PC-3 (cell line): Measurements from ENCODE around the gene PSMB1. TPM values are rescaled to one million over a fixed set of nuclear protein-coding genes. Genes with fewer than 3 reads are reported as not detected.

Experiments used
- ATAC-seq: fragments of 200-7000 bp; cut with Tn5 transposase; 2 replicates; pipeline ENCODE4 v1.9.1; 2020; ENCODE audit warnings: mild to moderate bottlenecking, moderate library complexity
- BruUV-seq: library from RNA; stranded (reverse); fragments of 400-500 nt; replicated peaks from 2 replicates; lab custom pipeline; 2021; lab: Mats Ljungman, UMichigan
- CTCF ChIA-PET: fragments of 300-600 bp; sonication (Branson Sonifier 250); formaldehyde crosslinking; loops from one replicate; lab custom pipeline; 2022; ENCODE audit warnings: antibody characterized with exemption; lab: Charles Lee
- POLR2A ChIA-PET: fragments of 300-600 bp; sonication (Branson Sonifier 250); formaldehyde crosslinking; loops from one replicate; lab custom pipeline; 2022; ENCODE audit warnings: antibody characterized with exemption; ENCODE audit not compliant: unreplicated experiment; lab: Charles Lee
- DNase-seq: peaks from one replicate; pipeline ENCODE4 v3.0.0-alpha.2; 2015
- H2AFZ ChIP-seq: fragments of 300-600 bp; sonication (generic); 2 replicates; pipeline ENCODE4 v1.6.0; 2016; ENCODE audit warnings: antibody characterized with exemption, low read length
- H3F3A ChIP-seq: fragments of 300-600 bp; sonication (generic); one replicate; pipeline ENCODE4 v1.6.0; 2017; ENCODE audit warnings: antibody characterized with exemption, low read length, control low read depth, mild to moderate bottlenecking; ENCODE audit not compliant: unreplicated experiment
- H3K27ac ChIP-seq: fragments of 300-600 bp; sonication (generic); 2 replicates; pipeline ENCODE4 v1.5.1; 2016; ENCODE audit warnings: mild to moderate bottlenecking, low read length
- H3K27me3 ChIP-seq: fragments of 300-600 bp; sonication (generic); 2 replicates; pipeline ENCODE4 v1.6.1; 2016; ENCODE audit warnings: low read length, mixed read lengths
- H3K36me3 ChIP-seq: fragments of 300-600 bp; sonication (generic); 2 replicates; pipeline ENCODE4 v1.6.1; 2016; ENCODE audit warnings: low read depth, mixed run types, low read length, mixed read lengths
- H3K4me1 ChIP-seq: fragments of 300-600 bp; sonication (generic); 2 replicates; pipeline ENCODE4 v1.5.1; 2016; ENCODE audit warnings: low read length; ENCODE audit not compliant: insufficient read depth
- H3K4me2 ChIP-seq: fragments of 300-600 bp; sonication (generic); 2 replicates; pipeline ENCODE4 v1.6.0; 2016; ENCODE audit warnings: low read length
- H3K4me3 ChIP-seq: fragments of 300-600 bp; sonication (generic); 2 replicates; pipeline ENCODE4 v1.5.1; 2016; ENCODE audit warnings: mild to moderate bottlenecking, low read length, mixed read lengths
- H3K79me2 ChIP-seq: fragments of 300-600 bp; sonication (generic); 2 replicates; pipeline ENCODE4 v1.6.1; 2017; ENCODE audit warnings: low read length, mixed read lengths
- H3K9ac ChIP-seq: fragments of 300-600 bp; sonication (generic); 2 replicates; pipeline ENCODE4 v1.6.0; 2016; ENCODE audit warnings: mild to moderate bottlenecking, low read length
- H3K9me2 ChIP-seq: fragments of 300-600 bp; sonication (generic); replicated peaks from 2 replicates; pipeline ENCODE4 v1.6.1; 2016; ENCODE audit warnings: mixed run types, low read length, mixed read lengths
- H3K9me3 ChIP-seq: fragments of 300-600 bp; sonication (generic); 2 replicates; pipeline ENCODE4 v1.6.1; 2016; ENCODE audit warnings: low read length, mixed read lengths
- H4K20me1 ChIP-seq: fragments of 300-600 bp; sonication (generic); 2 replicates; pipeline ENCODE4 v1.6.1; 2016; ENCODE audit warnings: low read length, mixed read lengths
- CTCF ChIP-seq: fragments of 300-600 bp; sonication (generic); conservative IDR thresholded peaks from 2 replicates; pipeline ENCODE4 v1.5.1; 2017; ENCODE audit warnings: antibody characterized with exemption, low read depth, mild to moderate bottlenecking, low read length
- EZH2 ChIP-seq: fragments of 300-600 bp; sonication (generic); IDR thresholded peaks from one replicate; pipeline ENCODE4 v1.6.1; 2017; ENCODE audit warnings: antibody characterized with exemption, mild to moderate bottlenecking, low read length; ENCODE audit not compliant: unreplicated experiment
- EZH2phosphoT487 ChIP-seq: fragments of 300-600 bp; sonication (generic); IDR thresholded peaks from 2 replicates; pipeline ENCODE4 v1.6.1; 2018; ENCODE audit warnings: mild to moderate bottlenecking, antibody characterized with exemption, low read length, borderline replicate concordance
- intact Hi-C: fragments of 100-400 bp; cut with micrococcal nuclease; formaldehyde crosslinking; loops from 2 replicates; pipeline ENCODE4 v1.9.0; 2023
- total RNA-seq: library from RNA; depleted of rRNA; stranded (reverse); fragments of >200 nt; gene quantifications from 2 replicates; pipeline ENCODE4 v1.2.3, GENCODE V29; 2014

Gene PSMB1
- total RNA-seq, 1 experiment from 2014 or later: 449 TPM

- DNase-seq (no peak), ATAC-seq (no peak)
- Histone ChIP-seq H3K9ac (no peak overlapping the region), H4K20me1 (no peaks in the 10 kb centered on the region), H3K4me1 (no peaks in the 10 kb centered on the region), H3K79me2 (no peaks in the 10 kb centered on the region), H2AFZ (no peak overlapping the region), H3K4me2 (no peak overlapping the region), H3K9me2 (no peaks in the 10 kb centered on the region), H3K36me3 (no peaks in the 10 kb centered on the region), H3K27ac (no peak overlapping the region), H3K9me3 (no peaks in the 10 kb centered on the region), H3K4me3 (no peak overlapping the region), H3F3A (no peaks in the 10 kb centered on the region), H3K27me3 (peaks cover 26% of the 10 kb centered on the region)
- TF ChIP-seq EZH2phosphoT487: no peak
- TF ChIP-seq CTCF: no peak
- TF ChIP-seq EZH2: no peak
- ChIA-PET CTCF (no interaction called here), POLR2A (no interaction called here)
- BruUV-seq: no TSS peak
- intact Hi-C loops: no loop called here
Measured at GRCh38 chr6:170500955-170501590, 52.0 kb downstream of the PSMB1 start.

GRCh38 chr6:170497841-170498301 is 55.2 kb downstream of the PSMB1 start:
- Histone ChIP-seq H3K27ac (no peak overlapping the region), H3K9me2 (no peaks in the 10 kb centered on the region), H3K4me2 (no peak overlapping the region), H3K9me3 (no peaks in the 10 kb centered on the region), H3K36me3 (no peaks in the 10 kb centered on the region), H3K9ac (no peak overlapping the region), H3K4me1 (no peaks in the 10 kb centered on the region), H3F3A (no peaks in the 10 kb centered on the region), H3K4me3 (no peak overlapping the region), H3K27me3 (peaks cover 37% of the 10 kb centered on the region), H2AFZ (no peak overlapping the region), H3K79me2 (no peaks in the 10 kb centered on the region), H4K20me1 (no peaks in the 10 kb centered on the region)
- DNase-seq: no peak
- POLR2A ChIA-PET: no interaction called here
- ATAC-seq: no peak
- CTCF ChIA-PET: no interaction called here
- BruUV-seq: no TSS peak
- intact Hi-C loops: no loop called here
- TF ChIP-seq CTCF (no peak), EZH2 (no peak), EZH2phosphoT487 (no peak)

- POLR2A ChIA-PET: no interaction called here
- intact Hi-C loops: no loop called here
- ATAC-seq (no peak), DNase-seq (no peak)
- Histone ChIP-seq H3K36me3 (no peaks in the 10 kb centered on the region), H3K4me3 (no peak overlapping the region), H3K79me2 (no peaks in the 10 kb centered on the region), H3K9ac (no peak overlapping the region), H3K27me3 (peaks cover 29% of the 10 kb centered on the region), H2AFZ (no peak overlapping the region), H3F3A (no peaks in the 10 kb centered on the region), H3K27ac (no peak overlapping the region), H3K4me2 (no peak overlapping the region), H3K4me1 (no peaks in the 10 kb centered on the region), H3K9me2 (no peaks in the 10 kb centered on the region), H3K9me3 (no peaks in the 10 kb centered on the region), H4K20me1 (no peaks in the 10 kb centered on the region)
- TF ChIP-seq EZH2phosphoT487 (no peak), CTCF (no peak), EZH2 (no peak)
- BruUV-seq: no TSS peak
- CTCF ChIA-PET: no interaction called here
Measured at GRCh38 chr6:170493354-170493753, 59.8 kb downstream of the PSMB1 start.
